Stimulated activated naive CD4-positive, alpha-beta T cell (primary cell): ENCODE measurements around the gene MYADML2.
A peak's percentile ranks its signal among the peaks of the same experiment; 100 is the strongest.
"Not testable (repeated sequence)": the region's sequence is repeated elsewhere in the genome, so short reads cannot be mapped to it uniquely, and the experiment has no call there.

Source experiments
- DNase-seq, 6 experiments: peaks; one replicate each; lab custom pipeline; 2025; lab: John Stamatoyannopoulos, UW

MYADML2 gene

DNA sequence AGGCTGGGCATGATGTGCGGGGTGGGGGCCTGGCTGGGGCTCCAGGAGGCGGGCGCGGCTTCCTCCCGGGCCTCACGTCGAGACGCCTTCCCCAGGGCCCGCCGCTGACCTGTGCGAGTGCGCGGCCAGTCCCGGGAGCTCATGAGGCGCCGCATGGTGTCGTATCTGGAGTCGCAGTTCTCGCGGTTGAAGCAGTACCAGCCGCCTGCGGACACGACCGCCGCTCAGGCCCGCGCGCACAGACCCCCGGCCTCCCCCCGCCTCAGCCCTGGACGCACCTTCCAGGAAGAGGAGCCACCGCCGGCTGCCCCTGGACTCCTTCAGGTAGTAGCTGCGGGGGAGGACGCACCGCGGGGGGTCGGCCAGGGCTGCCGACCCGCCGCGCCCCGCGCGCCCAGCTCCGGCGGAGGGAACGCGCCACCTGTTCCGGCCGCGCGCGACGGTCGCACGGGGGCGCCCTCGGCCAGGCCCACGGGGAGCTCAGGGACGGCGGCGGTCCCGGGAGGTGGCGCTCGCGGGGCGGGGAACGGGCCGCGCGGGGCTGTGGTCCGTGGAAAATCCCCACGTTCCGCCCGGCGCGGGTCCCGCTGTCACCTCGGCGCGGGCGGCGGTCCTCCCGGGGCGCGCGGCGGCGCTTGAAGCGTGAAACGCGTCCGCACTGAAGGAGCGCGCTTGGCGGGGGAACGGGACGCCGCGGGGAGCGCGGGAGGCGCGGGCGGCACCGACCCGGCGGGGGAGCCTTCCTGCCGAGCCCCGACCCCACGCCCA, 12.5 kb upstream of the MYADML2 start:
- DNase-seq = peak; percentile 58 to 88 (median 80)

DNA sequence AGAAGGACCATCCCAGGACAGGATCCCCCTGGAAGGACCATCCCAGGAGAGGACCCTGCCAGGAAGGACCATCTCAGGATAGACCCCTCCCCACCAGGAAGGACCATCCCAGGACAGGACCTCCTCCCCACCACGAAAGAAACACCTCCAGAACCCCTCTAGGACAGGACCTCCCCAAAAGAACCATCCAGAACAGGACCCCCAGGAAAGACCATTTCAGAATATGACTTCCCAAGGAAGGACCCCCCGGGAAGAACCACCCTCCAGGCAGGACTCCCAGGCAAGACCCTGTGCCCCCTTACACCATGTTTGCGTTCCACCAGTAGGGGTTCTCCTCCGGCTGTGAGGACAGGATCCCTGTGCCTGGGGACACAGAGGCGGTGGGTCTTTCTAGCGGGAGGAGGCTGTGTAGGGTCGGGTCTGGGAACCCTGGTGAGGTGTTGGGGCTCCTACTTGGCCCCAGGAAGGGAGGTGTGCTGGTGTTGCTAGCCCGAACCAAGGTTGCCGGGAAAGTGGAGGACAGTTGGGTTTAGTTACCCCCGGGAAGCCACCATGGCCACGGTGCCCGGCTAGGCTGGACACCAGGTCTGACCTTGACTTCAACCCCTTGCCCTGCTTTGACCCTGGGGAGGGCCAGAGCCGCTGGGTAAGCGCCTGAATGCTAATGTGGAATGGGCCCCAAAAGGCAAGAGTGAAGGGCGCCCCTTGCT, 11.8 kb upstream of the MYADML2 start:
- DNase-seq = no peak

- no peak for DNase-seq
These were observed 10.8 kb upstream of the MYADML2 start for GRCh38 chr17:81957691-81958432.

DNA sequence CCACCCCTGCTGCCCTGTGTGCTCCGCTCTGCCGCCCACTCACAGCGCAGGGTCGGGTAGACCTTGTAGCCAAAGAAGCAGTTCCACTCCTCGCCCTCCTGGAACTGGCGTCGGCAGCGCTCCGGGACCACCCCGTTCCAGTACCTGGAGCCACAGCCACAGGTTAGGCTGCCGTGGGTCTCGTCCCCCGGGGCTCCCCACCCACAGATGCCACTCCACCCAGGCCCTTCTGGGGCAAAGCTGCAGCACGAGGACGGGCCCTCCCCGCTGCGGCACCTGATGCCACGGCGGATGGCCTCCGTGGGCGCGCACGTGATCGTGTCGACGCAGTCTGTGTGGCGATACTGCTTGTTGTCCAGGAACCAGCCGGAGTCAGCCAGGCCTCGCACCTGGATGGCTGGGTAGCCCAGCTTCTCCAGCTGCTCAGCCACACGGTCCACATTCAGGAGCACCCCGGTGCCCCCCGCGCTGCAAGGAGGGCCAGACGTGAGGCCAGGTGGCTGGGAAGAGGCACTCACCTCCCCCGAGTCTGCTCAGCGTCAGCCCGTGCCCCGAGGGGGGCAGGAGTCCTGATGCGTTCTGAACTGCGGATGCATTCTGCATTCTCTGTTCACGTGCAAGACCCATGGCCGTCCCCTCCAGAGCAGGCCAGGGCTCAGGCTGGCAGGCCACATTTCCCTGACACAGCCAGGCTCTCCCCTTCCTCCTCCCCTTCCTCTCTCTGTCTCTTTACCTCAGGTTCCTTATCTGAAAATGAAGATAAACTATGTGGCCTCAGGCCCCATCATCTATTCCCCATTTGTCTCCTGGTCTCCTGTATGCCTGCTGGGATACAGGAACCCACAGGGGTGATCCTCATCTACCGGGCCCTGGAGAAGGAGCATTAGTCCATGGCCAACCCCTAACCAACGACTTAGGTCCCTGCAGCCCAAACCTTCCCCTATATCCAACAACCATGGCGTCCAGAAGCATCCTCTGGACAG, 9.9 kb upstream of the MYADML2 start:
- DNase-seq = no peak

GRCh38 chr17:81955756-81956544, 8.9 kb upstream of the MYADML2 start:
- no peak for DNase-seq

DNA sequence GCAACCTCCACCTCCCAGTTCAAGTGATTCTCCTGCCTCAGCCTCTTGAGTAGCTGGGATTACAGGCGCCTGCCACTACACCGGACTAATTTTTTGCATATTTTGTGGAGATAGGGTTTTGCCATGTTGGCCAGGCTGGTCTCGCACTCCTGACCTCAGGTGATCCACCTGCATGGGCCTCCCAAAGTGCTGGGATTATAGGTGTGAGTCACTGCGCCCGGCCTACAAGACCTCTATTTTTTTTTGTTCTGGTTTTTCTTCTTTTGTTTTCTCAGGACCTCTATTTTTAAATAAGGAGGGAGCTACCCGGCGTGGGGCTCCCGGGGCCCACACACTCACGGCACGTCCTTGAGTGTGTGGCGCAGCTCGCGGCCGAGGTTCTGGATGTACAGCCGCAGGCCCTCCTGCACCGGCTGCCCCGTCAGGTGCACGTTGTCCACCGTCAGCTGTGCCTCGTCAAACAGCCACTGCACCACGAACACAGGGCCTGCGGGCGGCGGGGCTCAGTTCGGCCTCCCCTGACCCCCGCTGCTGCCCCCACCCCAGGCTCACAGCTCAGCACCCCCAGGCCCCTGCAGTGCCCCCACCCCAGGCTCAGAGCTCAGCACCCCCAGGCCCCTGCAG, 8.1 kb upstream of the MYADML2 start:
- DNase-seq = no peak

- DNase-seq = no peak
These were observed 7.4 kb upstream of the MYADML2 start for GRCh38 chr17:81954131-81955057.

- not testable (repeated sequence) for DNase-seq
These were observed 6.4 kb upstream of the MYADML2 start for GRCh38 chr17:81953443-81953842.

GRCh38 chr17:81952792-81953228, 5.8 kb upstream of the MYADML2 start:
- DNase-seq = no peak

- no peak for DNase-seq
These were observed 5.0 kb upstream of the MYADML2 start for GRCh38 chr17:81951785-81952684.

DNA sequence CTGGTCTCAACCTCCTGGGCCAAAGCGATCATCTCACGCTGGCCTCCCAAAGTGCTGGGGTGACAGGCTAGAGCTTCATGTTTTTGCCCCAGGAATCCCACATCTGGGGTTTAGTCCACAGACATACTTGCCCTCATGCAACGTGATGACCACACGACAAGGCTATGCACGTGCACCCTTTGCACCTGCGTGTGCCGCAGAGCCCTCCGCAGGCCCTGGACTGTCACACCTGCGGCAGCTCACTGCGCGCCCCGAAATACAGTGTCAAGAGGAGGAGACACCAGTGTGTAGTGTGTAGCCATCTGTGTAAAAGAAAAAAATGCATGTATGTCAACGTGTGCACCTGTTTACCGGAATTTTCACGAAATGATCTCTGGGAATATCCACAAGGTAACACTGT, 3.5 kb upstream of the MYADML2 start:
- DNase-seq = no peak

DNA sequence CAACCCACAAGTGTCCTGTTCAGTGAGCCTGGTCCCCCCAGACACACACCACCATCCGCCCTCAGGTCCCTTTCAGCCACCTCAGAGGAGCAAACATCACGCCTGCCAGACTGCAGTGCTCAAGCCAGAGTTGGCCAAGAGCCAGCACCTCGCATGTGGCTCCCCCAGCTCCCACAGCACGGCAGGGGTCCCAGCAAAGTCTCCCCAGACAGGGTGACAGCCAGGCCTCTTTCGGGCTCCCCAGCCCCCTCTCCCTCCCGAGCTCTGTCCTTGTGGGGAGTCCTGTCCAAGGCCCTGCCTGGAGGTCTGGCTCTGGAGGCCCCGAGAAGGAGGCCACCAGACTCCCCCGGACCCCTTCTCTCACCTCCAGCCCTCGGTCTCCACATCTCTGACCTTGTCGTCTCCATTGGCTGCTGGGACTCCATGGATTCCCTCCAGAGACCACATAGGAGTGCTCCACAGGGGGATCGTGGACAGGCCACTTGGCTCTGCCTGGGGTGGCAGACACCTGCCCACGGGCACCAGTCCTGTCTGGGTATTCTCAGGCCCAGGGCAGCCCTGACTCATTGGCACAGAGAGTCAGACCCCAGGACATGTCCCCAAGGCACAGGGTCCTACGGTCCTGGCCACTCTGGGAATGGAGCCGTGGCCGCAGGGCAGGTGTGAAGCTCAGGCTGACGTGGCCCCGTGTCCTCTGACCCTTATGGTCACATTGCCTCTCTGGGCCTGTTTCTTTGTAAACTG, 1.8 kb upstream of the MYADML2 start:
- no peak for DNase-seq

GRCh38 chr17:81944858-81945257, 2.2 kb downstream of the MYADML2 start:
- no peak for DNase-seq

GRCh38 chr17:81942167-81942553, 4.9 kb downstream of the MYADML2 start:
- no peak for DNase-seq

DNA sequence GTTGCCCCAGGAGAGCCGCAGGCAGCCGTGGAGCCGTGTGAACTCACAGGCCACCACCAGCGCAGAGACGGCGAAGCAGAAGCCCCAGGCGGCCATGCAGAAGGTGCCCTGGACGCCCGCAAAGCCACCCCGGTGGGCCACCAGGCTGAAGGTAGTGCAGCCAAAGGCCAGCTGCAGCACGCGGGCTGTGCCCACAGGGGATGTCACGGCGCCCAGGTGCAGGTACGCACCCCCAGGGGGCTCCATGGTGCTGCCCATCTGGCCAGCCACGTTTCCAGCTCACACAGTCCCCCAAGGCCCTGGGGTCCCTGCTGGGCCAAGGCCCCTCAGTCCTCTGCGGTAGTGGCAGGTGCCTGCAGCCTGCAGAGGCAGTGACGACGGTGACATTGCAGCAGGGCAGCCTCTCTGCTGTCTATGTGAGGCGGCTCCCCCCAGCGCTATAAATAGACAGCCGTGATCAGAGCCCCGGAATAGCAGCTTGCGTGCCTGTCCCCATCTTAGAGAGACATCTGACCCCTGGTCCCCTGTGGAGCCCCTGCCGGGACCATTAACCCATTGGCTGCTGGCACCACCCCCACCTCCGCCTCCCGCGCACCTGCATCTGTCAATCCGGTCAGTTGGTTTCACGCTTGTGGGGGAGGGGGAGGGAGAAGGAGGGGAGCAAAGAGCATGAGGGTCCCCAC, 5.4 kb downstream of the MYADML2 start:
- no peak for DNase-seq

- DNase-seq = no peak
These were observed 6.2 kb downstream of the MYADML2 start for GRCh38 chr17:81940538-81941483.
